NCI-H2107 treated with DMSO at 0.1 percent for 48 hours (cell line): ENCODE data around the gene BPIFB2.
"Not testable (repeated sequence)": the region's sequence is repeated elsewhere in the genome, so short reads cannot be mapped to it uniquely, and the experiment has no call there.

Experiments used
- DNase-seq: peaks from one replicate; lab custom pipeline; 2025; ENCODE audit not compliant: unreplicated experiment; lab: John Stamatoyannopoulos, UW

Gene BPIFB2

GRCh38 chr20:33007376-33008335, at the start of gene BPIFB2:
Gene BPIFB2, plus strand, starts transcription at chr20:33007704. Its CDS starts 871 bp downstream, at chr20:33008575.
- no peak for DNase-seq

- DNase-seq: no peak
These were observed 48.9 kb upstream of the BPIFB2 start for GRCh38 chr20:32958574-32958973.

- DNase-seq: no peak
These were observed 47.9 kb upstream of the BPIFB2 start for GRCh38 chr20:32959351-32960221.

- no peak for DNase-seq
These were observed 47.3 kb upstream of the BPIFB2 start for GRCh38 chr20:32960222-32960518.

GRCh38 chr20:32960849-32961731, 46.4 kb upstream of the BPIFB2 start:
- no peak for DNase-seq

GRCh38 chr20:32962053-32962452, 45.5 kb upstream of the BPIFB2 start:
- no peak for DNase-seq

- DNase-seq: not testable (repeated sequence)
These were observed 44.9 kb upstream of the BPIFB2 start for GRCh38 chr20:32962646-32963045.

GRCh38 chr20:32963176-32963575, 44.3 kb upstream of the BPIFB2 start:
- DNase-seq: no peak

- DNase-seq: no peak
These were observed 42.9 kb upstream of the BPIFB2 start for GRCh38 chr20:32964575-32964974.

GRCh38 chr20:32965115-32965514, 42.4 kb upstream of the BPIFB2 start:
- no peak for DNase-seq

- no peak for DNase-seq
These were observed 41.7 kb upstream of the BPIFB2 start for GRCh38 chr20:32965581-32966373.

- DNase-seq: no peak
These were observed 41.1 kb upstream of the BPIFB2 start for GRCh38 chr20:32966382-32966781.

- no peak for DNase-seq
These were observed 40.4 kb upstream of the BPIFB2 start for GRCh38 chr20:32966881-32967781.

- DNase-seq: no peak
These were observed 39.5 kb upstream of the BPIFB2 start for GRCh38 chr20:32967961-32968457.

- DNase-seq: no peak
These were observed 38.8 kb upstream of the BPIFB2 start for GRCh38 chr20:32968478-32969241.

- no peak for DNase-seq
These were observed 38.0 kb upstream of the BPIFB2 start for GRCh38 chr20:32969356-32970114.
